Panc1 (cell line): ENCODE results near the gene MPZL3. TPM values are rescaled to one million over a fixed set of nuclear protein-coding genes. Genes with fewer than 3 reads are reported as not detected.

ENCODE experiments used
- ATAC-seq: fragments of 200-7000 bp; cut with Tn5 transposase; 2 replicates; pipeline ENCODE4 v1.9.1; 2020; ENCODE audit warnings: mild to moderate bottlenecking, moderate library complexity
- BruUV-seq: library from RNA; stranded (reverse); fragments of 400-500 nt; replicated peaks from 2 replicates; lab custom pipeline; 2021; lab: Mats Ljungman, UMichigan
- CTCF ChIA-PET: fragments of 300-600 bp; sonication (Branson Sonifier 250); formaldehyde crosslinking; loops from one replicate; lab custom pipeline; 2022; ENCODE audit warnings: antibody characterized with exemption; lab: Charles Lee
- POLR2A ChIA-PET: fragments of 300-600 bp; sonication (Branson Sonifier 250); formaldehyde crosslinking; loops from one replicate; lab custom pipeline; 2022; ENCODE audit warnings: antibody characterized with exemption; lab: Charles Lee
- DNase-seq: peaks from one replicate; pipeline ENCODE4 v3.0.0-alpha.2; 2010; ENCODE audit warnings: low read depth, low spot score
- H3K27ac ChIP-seq: 2 replicates; pipeline ENCODE4 v1.5.1; 2011; ENCODE audit warnings: mild to moderate bottlenecking, low read length, inconsistent platforms
- H3K27me3 ChIP-seq: fragments of 200-500 bp; sonication (Bioruptor generic); 2 replicates; pipeline ENCODE4 v1.6.0; 2014; ENCODE audit warnings: low read length, inconsistent platforms; ENCODE audit not compliant: control insufficient read depth, insufficient read depth
- H3K36me3 ChIP-seq: fragments of 200-500 bp; sonication (Bioruptor generic); 2 replicates; pipeline ENCODE4 v1.5.1; 2014; ENCODE audit warnings: inconsistent platforms, mild to moderate bottlenecking, low read length, moderate library complexity; ENCODE audit not compliant: control insufficient read depth, insufficient read depth
- H3K4me1 ChIP-seq: 2 replicates; pipeline ENCODE4 v1.5.1; 2011; ENCODE audit warnings: inconsistent platforms, mild to moderate bottlenecking, low read length, moderate library complexity; ENCODE audit not compliant: control insufficient read depth, insufficient read depth
- H3K4me3 ChIP-seq, 2 experiments: 2 replicates each; pipeline ENCODE4 v1.5.1; 2011 to 2012; ENCODE audit warnings: low read depth in 2 of 2, low read length in 2 of 2, mild to moderate bottlenecking in 2 of 2, inconsistent platforms in 1 of 2, moderate library complexity in 1 of 2
- H3K9me3 ChIP-seq: fragments of 200-500 bp; sonication (Bioruptor generic); 2 replicates; pipeline ENCODE4 v1.5.1; 2014; ENCODE audit warnings: low read depth, mild to moderate bottlenecking, inconsistent platforms, low read length, moderate library complexity; ENCODE audit not compliant: control insufficient read depth, insufficient read depth
- POLR2AphosphoS5 ChIP-seq: IDR thresholded peaks from 2 replicates; pipeline ENCODE4 v1.6.1; 2012; ENCODE audit warnings: mild to moderate bottlenecking, low read depth, low read length, moderate library complexity
- SIN3A ChIP-seq: IDR thresholded peaks from 2 replicates; pipeline ENCODE4 v1.6.1; 2012; ENCODE audit warnings: low read depth, mild to moderate bottlenecking, low read length, moderate library complexity, borderline replicate concordance; ENCODE audit not compliant: insufficient read depth
- TCF7L2 ChIP-seq: IDR thresholded peaks from 2 replicates; pipeline ENCODE4 v1.6.1; 2011; ENCODE audit warnings: mild to moderate bottlenecking, low read depth, low read length, inconsistent platforms
- in situ Hi-C: cut with HindIII; loops from 2 replicates; pipeline ENCODE4 v1.10.0; 2016; ENCODE audit warnings: low sequenced_read_pairs, low pct_unique_long_range_greater_than_20kb
- intact Hi-C: fragments of 100-400 bp; cut with micrococcal nuclease; formaldehyde crosslinking; loops from one replicate; pipeline ENCODE4 v1.10.0; 2022; ENCODE audit not compliant: unreplicated experiment
- total RNA-seq: library from RNA; stranded (reverse); gene quantifications from one replicate; pipeline ENCODE4 v1.2.1, GENCODE V29; 2021; ENCODE audit not compliant: unreplicated experiment
- TF ChIP-seq, protein P1 (sequence below), 2 experiments: IDR thresholded peaks; 2 replicates each; pipeline ENCODE4 v1.6.1; 2011 to 2012; ENCODE audit warnings: low read depth in 2 of 2, control low read depth in 1 of 2, low read length in 1 of 2, mild to moderate bottlenecking in 1 of 2, moderate library complexity in 1 of 2; ENCODE audit not compliant: insufficient read depth in 1 of 2
- TF ChIP-seq, protein P2 (sequence below): fragments of 450-650 bp; IDR thresholded peaks from 2 replicates; pipeline ENCODE4 v1.5.1; 2017; ENCODE audit warnings: mild to moderate bottlenecking

MPZL3 gene
- total RNA-seq, 1 experiment from 2014 or later, result 1.0 TPM

DNA sequence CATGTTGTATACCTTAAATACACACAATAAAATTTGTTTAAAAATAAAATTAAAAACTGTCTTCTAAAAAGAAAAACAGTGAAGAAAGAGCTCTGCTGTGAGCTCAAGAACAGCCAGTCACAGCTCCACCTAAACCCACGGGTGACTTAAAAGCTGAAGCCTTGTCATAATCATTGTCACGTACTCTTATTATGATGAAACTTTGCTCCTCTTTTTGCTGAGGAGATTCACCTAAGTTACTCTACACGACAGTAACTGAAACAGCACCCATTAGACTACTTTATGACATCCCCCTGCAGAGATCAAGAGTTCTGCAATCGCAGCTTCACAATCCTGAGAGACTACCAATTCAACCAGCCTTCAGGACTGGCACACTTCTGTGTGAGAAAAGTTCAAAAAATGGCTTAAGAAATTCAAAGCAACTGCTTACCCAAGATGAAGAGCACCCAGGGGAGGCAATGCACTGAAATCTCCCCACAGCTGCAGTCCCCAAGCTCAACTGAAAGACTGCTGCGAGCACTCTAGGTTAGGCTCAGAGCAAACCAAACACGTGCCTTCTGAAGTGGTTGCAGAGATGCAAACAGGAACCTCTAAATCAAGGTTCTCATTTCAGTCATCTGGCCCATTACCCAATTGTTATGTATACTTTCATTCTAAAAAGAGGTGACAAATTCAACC is 27.5 kb downstream of the MPZL3 start, which contains the start of gene JAML:
JAML (minus strand) TSS at position 501 of the 678 bp plus-strand sequence. CDS start 10,145 bp downstream, outside the sequence.
- no peaks in the 10 kb centered on the region for H3K4me1 ChIP-seq
- ChIA-PET POLR2A (no interaction called here), CTCF (interaction anchor here (1.1 to 1.2 kb wide), 2 partner anchors 26 kb away, joined by 3 read pairs; no protein-coding TSS in a partner anchor)
- in situ Hi-C loops, result no loop called here
- ATAC-seq (no peak), DNase-seq (no peak)
- H3K4me3 ChIP-seq, result no peak within 1 kb of the TSS
- H3K27ac ChIP-seq, result no peak within 1 kb of the TSS
- intact Hi-C loops, result no loop called here
- TF ChIP-seq, protein P1, sequence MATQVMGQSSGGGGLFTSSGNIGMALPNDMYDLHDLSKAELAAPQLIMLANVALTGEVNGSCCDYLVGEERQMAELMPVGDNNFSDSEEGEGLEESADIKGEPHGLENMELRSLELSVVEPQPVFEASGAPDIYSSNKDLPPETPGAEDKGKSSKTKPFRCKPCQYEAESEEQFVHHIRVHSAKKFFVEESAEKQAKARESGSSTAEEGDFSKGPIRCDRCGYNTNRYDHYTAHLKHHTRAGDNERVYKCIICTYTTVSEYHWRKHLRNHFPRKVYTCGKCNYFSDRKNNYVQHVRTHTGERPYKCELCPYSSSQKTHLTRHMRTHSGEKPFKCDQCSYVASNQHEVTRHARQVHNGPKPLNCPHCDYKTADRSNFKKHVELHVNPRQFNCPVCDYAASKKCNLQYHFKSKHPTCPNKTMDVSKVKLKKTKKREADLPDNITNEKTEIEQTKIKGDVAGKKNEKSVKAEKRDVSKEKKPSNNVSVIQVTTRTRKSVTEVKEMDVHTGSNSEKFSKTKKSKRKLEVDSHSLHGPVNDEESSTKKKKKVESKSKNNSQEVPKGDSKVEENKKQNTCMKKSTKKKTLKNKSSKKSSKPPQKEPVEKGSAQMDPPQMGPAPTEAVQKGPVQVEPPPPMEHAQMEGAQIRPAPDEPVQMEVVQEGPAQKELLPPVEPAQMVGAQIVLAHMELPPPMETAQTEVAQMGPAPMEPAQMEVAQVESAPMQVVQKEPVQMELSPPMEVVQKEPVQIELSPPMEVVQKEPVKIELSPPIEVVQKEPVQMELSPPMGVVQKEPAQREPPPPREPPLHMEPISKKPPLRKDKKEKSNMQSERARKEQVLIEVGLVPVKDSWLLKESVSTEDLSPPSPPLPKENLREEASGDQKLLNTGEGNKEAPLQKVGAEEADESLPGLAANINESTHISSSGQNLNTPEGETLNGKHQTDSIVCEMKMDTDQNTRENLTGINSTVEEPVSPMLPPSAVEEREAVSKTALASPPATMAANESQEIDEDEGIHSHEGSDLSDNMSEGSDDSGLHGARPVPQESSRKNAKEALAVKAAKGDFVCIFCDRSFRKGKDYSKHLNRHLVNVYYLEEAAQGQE (IDR thresholded peaks at IDR 0.05; ENCODE audit: insufficient read depth in 1 of 2, low read depth in 2 of 2, low read length in 1 of 2), result no peak
- no peaks in the 10 kb centered on the region for H3K36me3 ChIP-seq
- peaks cover 26% of the 10 kb centered on the region for H3K27me3 ChIP-seq
- no TSS peak for BruUV-seq
- no peaks in the 10 kb centered on the region for H3K9me3 ChIP-seq

DNA sequence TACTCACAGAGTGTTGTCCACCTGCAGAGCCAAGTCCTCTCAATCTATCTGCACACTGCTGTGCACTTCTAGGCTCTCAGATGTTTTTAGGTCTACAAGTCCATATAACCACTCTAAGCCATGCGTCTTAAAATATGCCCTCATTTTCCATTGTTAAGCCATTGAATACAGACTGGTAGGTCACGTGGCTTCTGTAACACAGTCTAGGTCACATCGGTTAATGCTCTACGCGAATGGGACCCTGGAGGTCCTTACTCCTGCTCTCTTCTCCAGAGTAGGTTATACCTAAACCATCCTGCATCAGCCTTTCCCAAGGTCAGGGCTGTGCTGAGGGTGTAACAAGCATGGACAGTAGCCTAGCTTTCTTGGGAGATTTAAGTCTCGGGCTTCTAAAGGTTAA is 28.2 kb downstream of the MPZL3 start:
- ATAC-seq, result no peak
- in situ Hi-C loops, result no loop called here
- Histone ChIP-seq H3K27me3 (peaks cover 26% of the 10 kb centered on the region), H3K36me3 (no peaks in the 10 kb centered on the region), H3K27ac (no peak overlapping the region), H3K4me1 (no peaks in the 10 kb centered on the region), H3K9me3 (no peaks in the 10 kb centered on the region), H3K4me3 (no peak overlapping the region)
- DNase-seq, result no peak
- POLR2A ChIA-PET, result no interaction called here
- BruUV-seq, result no TSS peak
- intact Hi-C loops, result no loop called here
- CTCF ChIA-PET, result interaction anchor here (1.1 kb wide), 1 partner anchor 26 kb away, joined by 3 read pairs; no protein-coding TSS in a partner anchor
- TF ChIP-seq, protein P2, sequence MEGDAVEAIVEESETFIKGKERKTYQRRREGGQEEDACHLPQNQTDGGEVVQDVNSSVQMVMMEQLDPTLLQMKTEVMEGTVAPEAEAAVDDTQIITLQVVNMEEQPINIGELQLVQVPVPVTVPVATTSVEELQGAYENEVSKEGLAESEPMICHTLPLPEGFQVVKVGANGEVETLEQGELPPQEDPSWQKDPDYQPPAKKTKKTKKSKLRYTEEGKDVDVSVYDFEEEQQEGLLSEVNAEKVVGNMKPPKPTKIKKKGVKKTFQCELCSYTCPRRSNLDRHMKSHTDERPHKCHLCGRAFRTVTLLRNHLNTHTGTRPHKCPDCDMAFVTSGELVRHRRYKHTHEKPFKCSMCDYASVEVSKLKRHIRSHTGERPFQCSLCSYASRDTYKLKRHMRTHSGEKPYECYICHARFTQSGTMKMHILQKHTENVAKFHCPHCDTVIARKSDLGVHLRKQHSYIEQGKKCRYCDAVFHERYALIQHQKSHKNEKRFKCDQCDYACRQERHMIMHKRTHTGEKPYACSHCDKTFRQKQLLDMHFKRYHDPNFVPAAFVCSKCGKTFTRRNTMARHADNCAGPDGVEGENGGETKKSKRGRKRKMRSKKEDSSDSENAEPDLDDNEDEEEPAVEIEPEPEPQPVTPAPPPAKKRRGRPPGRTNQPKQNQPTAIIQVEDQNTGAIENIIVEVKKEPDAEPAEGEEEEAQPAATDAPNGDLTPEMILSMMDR, result no peak
- no peak for TF ChIP-seq POLR2AphosphoS5
- TF ChIP-seq, protein P1 (IDR thresholded peaks at IDR 0.05; ENCODE audit: insufficient read depth in 1 of 2, low read depth in 2 of 2, low read length in 1 of 2), result no peak
- TF ChIP-seq TCF7L2, result no peak
- TF ChIP-seq SIN3A, result no peak
